ENCODE results near the gene ALG2. TPM values are rescaled to one million over a fixed set of nuclear protein-coding genes. Genes with fewer than 3 reads are reported as not detected.

The ALG2 gene
- total and polyA plus RNA-seq, 2 of the 4 experiments (the other 2 are of a cell fraction) = 36.4 to 38.4 TPM

GRCh38 chr9:99180199-99180598 lies 41.5 kb downstream of the ALG2 start:
- Histone ChIP-seq H2BK5ac (ENCODE audit: low read depth, low read length, poor library complexity, severe bottlenecking) (no peak overlapping the region), H3K4me1 (ENCODE audit: control insufficient read depth, insufficient read depth, low read length) (peaks cover 8% of the 10 kb centered on the region), H3K23ac (ENCODE audit: low read depth, low read length) (no peak overlapping the region), H3K4ac (ENCODE audit: low read depth, low read length) (no peak overlapping the region), H3K18ac (ENCODE audit: low read depth, low read length) (no peak overlapping the region), H3K36me3 (ENCODE audit: control insufficient read depth, insufficient read depth, low read length) (no peaks in the 10 kb centered on the region), H2AFZ (replicated peaks; ENCODE audit: low read length, poor library complexity) (no peak overlapping the region), H2AK5ac (ENCODE audit: low read depth, low read length) (no peak overlapping the region), H4K91ac (ENCODE audit: insufficient read depth, low read depth, low read length) (no peak overlapping the region), H4K20me1 (ENCODE audit: insufficient read depth, low read length) (no peaks in the 10 kb centered on the region), H3K56ac (ENCODE audit: extremely low read depth, insufficient read depth, low read length) (no peak overlapping the region), H3K9me3 (ENCODE audit: control insufficient read depth, insufficient read depth, low read length) (no peaks in the 10 kb centered on the region), H2BK15ac (ENCODE audit: low read depth, low read length) (no peak overlapping the region), H3K9me1 (ENCODE audit: insufficient read depth, low read length) (peaks cover 6% of the 10 kb centered on the region; the same call in 1 of the 2 replicates), H2BK120ac (ENCODE audit: low read depth, low read length) (no peak overlapping the region), H3K27me3 (ENCODE audit: control insufficient read depth, insufficient read depth, low read length) (no peaks in the 10 kb centered on the region), H4K5ac (ENCODE audit: low read depth, low read length) (no peak overlapping the region), H3K9ac (ENCODE audit: low read depth, low read length) (no peak overlapping the region), H2AK9ac (replicated peaks; ENCODE audit: low read depth, low read length, poor library complexity) (no peak overlapping the region), H3K79me1 (ENCODE audit: low read depth in 1 of 2, low read length in 2 of 2) (no peaks in the 10 kb centered on the region), H4K8ac (ENCODE audit: low read depth in 2 of 2, low read length in 2 of 2) (no peak overlapping the region), H3K14ac (replicated peaks; ENCODE audit: low read depth, low read length) (no peak overlapping the region), H2BK20ac (ENCODE audit: low read depth, low read length) (no peak overlapping the region), H3K4me3 (ENCODE audit: insufficient read depth, low read depth, low read length) (no peak overlapping the region), H3K4me2 (ENCODE audit: low read depth, low read length) (no peak overlapping the region), H3K27ac (ENCODE audit: insufficient read depth, low read length) (no peak overlapping the region)
- in situ Hi-C loops (cut with MboI; ENCODE audit: low sequenced_read_pairs) = loop anchor here (10.0 to 25.0 kb wide), 4 partner anchors 625 to 1407 kb away; partner anchors contain the start of gene CAVIN4
- dilution Hi-C loops (cut with HindIII; ENCODE audit: low sequenced_read_pairs, unreplicated experiment) = no loop called here
- intact Hi-C loops (cut with micrococcal nuclease) = loop anchor here (5.0 to 10.0 kb wide), 4 partner anchors 85 to 1245 kb away; partner anchors contain the start of gene MSANTD3
- no peak for ATAC-seq (ENCODE audit: low read depth)
- DNase-seq = no peak
- WGBS, 2 experiments (ENCODE audit: extremely low coverage in 2 of 2, insufficient read length in 1 of 2) = no CpG with 5 or more reads among the region's 1 CpG
- no TSS peak for BruUV-seq (replicated peaks)
- CTCF ChIA-PET = no interaction called here
- POLR2A ChIA-PET (ENCODE audit: unreplicated experiment) = no interaction called here
- TF ChIP-seq RCOR1 (IDR thresholded peaks at IDR 0.05; ENCODE audit: insufficient replicate concordance, low read length) = no peak
- TF ChIP-seq MXI1 (IDR thresholded peaks at IDR 0.05; ENCODE audit: borderline replicate concordance, low read depth, low read length) = no peak
- no peak for TF ChIP-seq CEBPB (IDR thresholded peaks at IDR 0.05; ENCODE audit: low read depth, low read length)
- TF ChIP-seq FOS (IDR thresholded peaks at IDR 0.05; ENCODE audit: low read depth, low read length) = no peak
- TF ChIP-seq USF2 (IDR thresholded peaks at IDR 0.05; ENCODE audit: low read depth, low read length) = no peak
- TF ChIP-seq RAD21 (IDR thresholded peaks at IDR 0.05; ENCODE audit: low read length) = no peak
- TF ChIP-seq RFX5 (IDR thresholded peaks at IDR 0.05; ENCODE audit: low read depth, low read length) = no peak
- TF ChIP-seq NFE2L2 (IDR thresholded peaks at IDR 0.05; ENCODE audit: low read depth, low read length) = no peak
- TF ChIP-seq ELK1 (IDR thresholded peaks at IDR 0.05; ENCODE audit: borderline replicate concordance, low read depth, low read length) = no peak
- no peak for TF ChIP-seq MAZ (IDR thresholded peaks at IDR 0.05; ENCODE audit: borderline replicate concordance, low read depth, low read length)
